Epithelial cell of prostate (primary cell): ENCODE measurements around the gene SIRT7.

Experiments
- DNase-seq: peaks from one replicate; pipeline ENCODE4 v3.0.0-alpha.2; 2011; ENCODE audit warnings: low read depth, low spot score
- H3K27ac ChIP-seq: fragments of 450-650 bp; 2 replicates; pipeline ENCODE4 v1.5.1; 2017; ENCODE audit warnings: mild to moderate bottlenecking

Gene SIRT7, protein sequence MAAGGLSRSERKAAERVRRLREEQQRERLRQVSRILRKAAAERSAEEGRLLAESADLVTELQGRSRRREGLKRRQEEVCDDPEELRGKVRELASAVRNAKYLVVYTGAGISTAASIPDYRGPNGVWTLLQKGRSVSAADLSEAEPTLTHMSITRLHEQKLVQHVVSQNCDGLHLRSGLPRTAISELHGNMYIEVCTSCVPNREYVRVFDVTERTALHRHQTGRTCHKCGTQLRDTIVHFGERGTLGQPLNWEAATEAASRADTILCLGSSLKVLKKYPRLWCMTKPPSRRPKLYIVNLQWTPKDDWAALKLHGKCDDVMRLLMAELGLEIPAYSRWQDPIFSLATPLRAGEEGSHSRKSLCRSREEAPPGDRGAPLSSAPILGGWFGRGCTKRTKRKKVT

GRCh38 chr17:81917565-81918332 lies at the start of gene SIRT7:
TSS of gene SIRT7 (minus strand) at chr17:81918176. CDS start at chr17:81918131, 45 bp downstream.
- no peak for DNase-seq
- peak within 1 kb of the TSS; percentile 77 for H3K27ac ChIP-seq

DNA sequence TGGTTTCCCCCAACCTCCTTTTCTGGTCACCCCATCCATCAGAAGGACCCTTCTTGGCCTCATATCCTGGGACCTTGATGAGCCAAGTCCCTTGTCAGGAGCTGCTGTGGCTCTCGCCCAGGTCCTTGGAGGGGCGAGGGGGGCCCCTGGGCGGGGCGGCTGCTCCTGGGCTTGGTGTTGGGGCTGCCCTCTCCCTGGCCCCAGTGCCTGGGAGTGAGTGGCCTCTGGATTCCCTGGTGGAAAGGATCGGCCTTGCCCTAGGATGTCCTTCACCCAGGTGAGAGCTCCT lies 49.2 kb upstream of the SIRT7 start:
- no peak overlapping the region for H3K27ac ChIP-seq
- DNase-seq, result no peak

GRCh38 chr17:81966343-81967243 lies 48.6 kb upstream of the SIRT7 start:
- no peak overlapping the region for H3K27ac ChIP-seq
- DNase-seq, result no peak

- no peak overlapping the region for H3K27ac ChIP-seq
- no peak for DNase-seq
Observed at GRCh38 chr17:81964081-81964849, 46.3 kb upstream of the SIRT7 start.

DNA sequence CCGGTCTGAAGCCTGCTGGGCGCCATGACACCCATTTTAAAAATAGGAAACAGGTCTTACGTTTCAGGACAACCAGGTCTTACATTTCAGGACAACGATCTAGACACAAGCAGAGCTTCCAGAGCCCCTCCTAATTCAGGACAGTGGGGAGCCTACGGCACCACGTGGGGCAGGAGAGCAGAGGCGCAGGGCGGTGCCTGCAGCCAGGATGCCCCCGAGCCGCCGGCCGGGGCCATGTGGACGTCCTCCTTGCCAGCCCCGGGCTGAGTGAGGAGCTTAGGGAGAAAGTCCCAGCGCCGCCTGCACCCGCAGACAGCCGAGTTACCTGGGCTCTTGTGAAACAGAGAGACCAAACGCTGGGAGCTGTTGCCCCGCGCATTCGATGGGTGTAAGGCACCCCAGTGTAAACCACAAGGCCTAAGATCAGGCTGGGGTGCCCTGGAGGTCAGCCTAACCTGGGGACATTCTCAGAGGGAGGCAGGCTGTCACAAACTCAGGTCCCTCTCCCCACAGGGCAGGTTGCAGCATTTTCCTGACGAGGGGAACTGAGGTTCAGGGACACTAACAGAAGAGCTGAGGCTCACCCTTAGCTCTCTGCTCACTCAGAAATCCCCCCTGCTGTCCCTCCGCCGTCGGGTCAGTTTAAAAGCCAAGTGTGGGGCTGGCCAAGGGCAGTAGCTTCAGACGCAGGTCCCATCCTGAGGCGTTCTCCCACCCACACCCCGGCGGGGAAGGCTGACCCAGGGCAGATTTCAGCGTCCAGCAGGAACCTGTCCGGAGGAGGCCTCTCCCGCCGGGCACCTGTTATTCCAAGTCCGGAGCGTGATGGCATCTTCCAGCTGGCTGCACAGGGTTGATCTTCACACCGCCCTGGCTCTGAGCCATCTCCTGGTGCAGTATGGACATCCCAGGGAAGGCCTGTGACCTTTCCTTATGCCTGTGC lies 44.8 kb upstream of the SIRT7 start:
- no peak for DNase-seq
- H3K27ac ChIP-seq, result no peak overlapping the region

- no peak overlapping the region for H3K27ac ChIP-seq
- no peak for DNase-seq
Observed at GRCh38 chr17:81961521-81962498, 43.8 kb upstream of the SIRT7 start.

DNA sequence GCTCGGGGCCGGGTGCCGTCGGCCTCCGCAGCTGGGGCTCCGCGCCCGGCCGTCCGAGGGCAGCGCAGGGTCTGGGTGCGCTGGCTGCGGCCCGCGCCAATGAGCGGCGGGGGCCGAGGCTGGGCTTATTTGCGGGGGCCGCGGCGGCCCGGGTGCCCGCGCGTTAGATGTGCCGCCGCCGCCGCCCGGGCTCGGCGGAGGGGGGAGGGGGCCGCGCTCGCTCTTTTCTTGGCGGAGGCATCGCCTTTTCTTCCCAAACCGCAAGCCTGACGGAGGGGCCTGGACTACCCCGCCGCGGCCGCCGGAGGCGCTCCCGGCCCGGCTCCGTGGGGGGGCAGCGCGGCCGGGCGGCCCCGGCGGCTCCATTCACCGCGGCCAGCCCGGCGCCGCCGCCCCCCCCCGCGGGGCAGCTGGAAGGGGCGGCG lies 43.1 kb upstream of the SIRT7 start, which contains the start of gene NOTUM:
Gene NOTUM (minus strand): TSS at position 101 of the 425 bp plus-strand sequence. CDS start 278 bp downstream, outside the sequence.
- DNase-seq, result no peak

DNA sequence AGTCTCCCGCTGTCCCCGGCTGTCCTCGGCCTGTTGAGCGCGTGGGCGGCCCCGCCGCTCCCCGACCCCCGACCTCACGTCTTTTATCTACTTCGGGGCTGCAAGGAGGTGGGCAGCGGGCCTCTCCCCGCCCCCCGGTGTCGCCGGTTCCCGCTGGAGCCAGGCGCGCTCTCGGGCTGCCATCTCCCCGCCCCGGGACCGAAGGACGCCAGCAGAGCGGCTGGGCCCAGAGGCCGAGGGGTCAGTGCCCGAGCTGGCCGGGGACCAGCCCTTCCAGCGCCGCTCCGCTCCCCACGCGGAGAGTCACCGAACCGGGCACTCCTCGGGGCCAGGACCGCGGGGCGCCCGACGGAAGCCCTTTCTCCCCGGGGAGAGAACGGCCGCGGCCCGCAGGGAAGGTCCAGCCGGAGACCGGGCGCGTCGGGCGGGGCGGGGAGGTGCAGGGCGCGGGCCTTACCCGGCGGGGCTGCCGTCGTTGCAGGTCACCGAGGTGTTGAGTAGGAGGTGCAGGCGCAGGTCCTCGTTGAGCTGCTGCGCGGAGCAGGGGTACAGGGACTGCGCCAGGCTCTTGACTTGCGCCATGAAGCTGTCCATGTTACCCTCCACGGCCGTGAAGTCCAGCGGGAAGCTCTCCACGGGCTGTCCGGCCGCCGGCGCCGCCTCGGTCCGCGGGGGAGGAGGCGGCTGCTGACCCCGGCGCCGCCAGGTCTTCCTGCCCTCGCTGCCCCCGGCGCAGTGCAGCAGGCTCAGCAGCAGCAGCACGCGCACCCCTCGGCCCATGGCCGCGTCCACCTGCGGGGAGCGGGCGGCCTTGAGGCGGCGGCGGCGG lies 42.4 kb upstream of the SIRT7 start:
- DNase-seq, result no peak
- no peak overlapping the region for H3K27ac ChIP-seq

More for the DNA sequence above, 43.1 kb upstream of the SIRT7 start, which contains the start of gene NOTUM:
- no peak within 1 kb of the TSS for H3K27ac ChIP-seq

- no peak overlapping the region for H3K27ac ChIP-seq
- DNase-seq, result no peak
Observed at GRCh38 chr17:81959362-81960129, 41.6 kb upstream of the SIRT7 start.

DNA sequence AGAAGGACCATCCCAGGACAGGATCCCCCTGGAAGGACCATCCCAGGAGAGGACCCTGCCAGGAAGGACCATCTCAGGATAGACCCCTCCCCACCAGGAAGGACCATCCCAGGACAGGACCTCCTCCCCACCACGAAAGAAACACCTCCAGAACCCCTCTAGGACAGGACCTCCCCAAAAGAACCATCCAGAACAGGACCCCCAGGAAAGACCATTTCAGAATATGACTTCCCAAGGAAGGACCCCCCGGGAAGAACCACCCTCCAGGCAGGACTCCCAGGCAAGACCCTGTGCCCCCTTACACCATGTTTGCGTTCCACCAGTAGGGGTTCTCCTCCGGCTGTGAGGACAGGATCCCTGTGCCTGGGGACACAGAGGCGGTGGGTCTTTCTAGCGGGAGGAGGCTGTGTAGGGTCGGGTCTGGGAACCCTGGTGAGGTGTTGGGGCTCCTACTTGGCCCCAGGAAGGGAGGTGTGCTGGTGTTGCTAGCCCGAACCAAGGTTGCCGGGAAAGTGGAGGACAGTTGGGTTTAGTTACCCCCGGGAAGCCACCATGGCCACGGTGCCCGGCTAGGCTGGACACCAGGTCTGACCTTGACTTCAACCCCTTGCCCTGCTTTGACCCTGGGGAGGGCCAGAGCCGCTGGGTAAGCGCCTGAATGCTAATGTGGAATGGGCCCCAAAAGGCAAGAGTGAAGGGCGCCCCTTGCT lies 40.8 kb upstream of the SIRT7 start:
- no peak for DNase-seq
- H3K27ac ChIP-seq, result no peak overlapping the region

DNA sequence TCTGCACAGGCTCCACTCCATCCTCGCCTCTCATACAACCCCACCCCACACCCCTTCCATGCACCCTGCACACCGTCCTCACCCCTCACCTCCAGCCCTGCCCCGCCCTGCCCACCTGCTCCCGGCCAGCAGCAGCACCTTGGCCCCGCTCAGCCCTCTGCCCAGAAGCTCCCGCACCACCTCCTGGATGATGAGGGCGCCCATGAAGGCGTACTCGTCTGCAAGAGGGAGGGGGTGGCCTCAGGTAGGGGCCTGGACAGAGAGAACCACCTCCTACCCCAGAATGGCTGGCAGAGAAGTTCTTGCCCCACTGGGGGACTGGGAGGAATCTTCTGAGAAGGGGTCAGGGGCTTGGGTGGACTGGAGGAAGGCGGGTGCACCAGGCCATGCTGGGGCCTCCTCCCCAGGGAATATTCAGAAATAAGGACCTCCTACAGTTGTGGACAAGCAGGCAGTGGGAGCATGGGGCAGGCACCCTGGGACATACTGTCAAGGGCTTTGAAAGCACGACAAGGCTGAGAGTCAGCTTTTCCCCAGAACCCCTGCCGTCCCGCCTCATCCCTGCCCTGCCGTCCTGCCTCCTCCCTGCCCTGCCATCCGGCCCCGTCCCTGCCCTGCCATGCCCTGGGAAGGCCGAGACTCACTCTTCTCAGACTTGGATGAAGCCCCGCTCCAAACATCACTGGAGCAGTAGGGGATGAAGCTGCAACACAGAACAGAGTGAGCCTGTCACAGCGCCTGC lies 39.9 kb upstream of the SIRT7 start:
- H3K27ac ChIP-seq, result no peak overlapping the region
- no peak for DNase-seq

- no peak for DNase-seq
- no peak overlapping the region for H3K27ac ChIP-seq
Observed at GRCh38 chr17:81956607-81957589, 38.9 kb upstream of the SIRT7 start.

DNA sequence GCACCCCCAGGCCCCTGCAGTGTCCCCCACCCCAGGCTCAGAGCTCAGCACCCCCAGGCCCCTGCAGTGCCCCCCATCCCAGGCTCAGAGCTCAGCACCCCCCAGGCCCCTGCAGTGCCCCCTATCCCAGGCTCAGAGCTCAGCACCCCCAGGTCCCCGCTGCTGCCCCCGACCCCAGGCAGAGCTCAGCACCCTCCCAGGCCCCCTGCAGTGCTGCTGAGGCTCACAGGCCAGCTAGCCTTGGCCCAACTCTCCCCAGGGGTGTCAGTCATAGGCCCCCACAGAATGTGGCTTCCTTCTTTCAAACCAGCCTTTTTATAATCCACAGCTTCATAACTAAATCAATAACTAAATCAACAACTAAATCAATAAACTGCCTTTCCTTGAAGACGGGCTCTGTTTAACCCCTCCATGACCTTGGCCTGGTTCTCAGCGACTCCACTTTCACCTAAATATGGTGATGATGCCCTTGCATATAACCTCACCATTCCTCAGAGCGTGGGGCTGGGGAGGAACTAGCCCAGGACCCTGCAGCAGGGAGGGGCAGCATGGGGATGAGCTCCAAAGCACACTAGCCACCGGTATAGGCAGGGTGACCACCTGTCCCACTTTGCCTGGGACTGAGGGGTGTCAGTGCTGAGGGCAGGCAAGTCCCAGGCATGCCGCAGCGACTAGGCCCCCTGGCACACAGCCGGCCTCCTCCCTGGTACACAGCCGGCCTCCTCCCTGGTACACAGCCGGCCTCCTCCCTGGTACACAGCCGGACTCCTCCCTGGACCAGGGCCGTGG lies 38.0 kb upstream of the SIRT7 start:
- no peak overlapping the region for H3K27ac ChIP-seq
- no peak for DNase-seq
